Activated CD4-positive, alpha-beta T cell treated with anti-CD3 and anti-CD28 coated beads, Interleukin-2, amount 50 U/mL, for 16 hours (primary cell): ENCODE data around the gene ECHDC1.

Experiments
- DNase-seq: peaks from one replicate; pipeline ENCODE4 v3.0.0-alpha.2; 2020

Gene ECHDC1

GRCh38 chr6:127279815-127280214, 63.6 kb downstream of the ECHDC1 start:
- no peak for DNase-seq

GRCh38 chr6:127277878-127278843, 65.2 kb downstream of the ECHDC1 start:
- no peak for DNase-seq

GRCh38 chr6:127276331-127276730, 67.1 kb downstream of the ECHDC1 start:
- DNase-seq, result no peak

GRCh38 chr6:127273499-127273898, 69.9 kb downstream of the ECHDC1 start:
- DNase-seq, result no peak

- DNase-seq, result no peak
These were observed 70.8 kb downstream of the ECHDC1 start for GRCh38 chr6:127272576-127272975.

- DNase-seq, result no peak
These were observed 75.5 kb downstream of the ECHDC1 start for GRCh38 chr6:127267646-127268625.

- DNase-seq, result peak; percentile 60
These were observed 76.3 kb downstream of the ECHDC1 start for GRCh38 chr6:127266892-127267645.

- DNase-seq, result peak; percentile 75
These were observed 77.1 kb downstream of the ECHDC1 start, which contains the start of gene RNF146 for GRCh38 chr6:127266178-127266891. TSS of gene RNF146 (plus strand) at chr6:127266864. CDS start at chr6:127280339, 13,475 bp downstream.

- no peak for DNase-seq
These were observed 79.9 kb downstream of the ECHDC1 start for GRCh38 chr6:127263481-127263880.

- no peak for DNase-seq
These were observed 80.5 kb downstream of the ECHDC1 start for GRCh38 chr6:127262896-127263295.

- DNase-seq, result no peak
These were observed 88.1 kb downstream of the ECHDC1 start for GRCh38 chr6:127255286-127255685.

GRCh38 chr6:127249621-127250020, 93.8 kb downstream of the ECHDC1 start:
- DNase-seq, result no peak

GRCh38 chr6:127247114-127248096, 96.0 kb downstream of the ECHDC1 start:
- no peak for DNase-seq

- DNase-seq, result no peak
These were observed 99.9 kb downstream of the ECHDC1 start for GRCh38 chr6:127243501-127243900.
